Measurements from ENCODE around the gene ZNF503.
A peak's percentile ranks its signal among the peaks of the same experiment; 100 is the strongest.

Gene ZNF503

GRCh38 chr10:75401569-75402485, at the start of gene ZNF503:
ZNF503 (minus strand) TSS chr10:75401764; CDS start chr10:75401419, 345 bp downstream.
- peak; percentile 65 for DNase-seq

GRCh38 chr10:75450644-75451640, 49.4 kb upstream of the ZNF503 start:
- DNase-seq = no peak

- DNase-seq = no peak
Measured at GRCh38 chr10:75450075-75450445, 48.5 kb upstream of the ZNF503 start.

GRCh38 chr10:75449382-75450074, 48.0 kb upstream of the ZNF503 start:
- no peak for DNase-seq

- no peak for DNase-seq
Measured at GRCh38 chr10:75448166-75448565, 46.6 kb upstream of the ZNF503 start.

- DNase-seq = no peak
Measured at GRCh38 chr10:75446508-75446907, 44.9 kb upstream of the ZNF503 start.

- no peak for DNase-seq
Measured at GRCh38 chr10:75444781-75445386, 43.3 kb upstream of the ZNF503 start.

GRCh38 chr10:75443362-75443761, 41.8 kb upstream of the ZNF503 start:
- DNase-seq = no peak

GRCh38 chr10:75441682-75442081, 40.1 kb upstream of the ZNF503 start:
- no peak for DNase-seq

GRCh38 chr10:75441196-75441595, 39.6 kb upstream of the ZNF503 start:
- no peak for DNase-seq

GRCh38 chr10:75440271-75440793, 38.8 kb upstream of the ZNF503 start:
- no peak for DNase-seq

- no peak for DNase-seq
Measured at GRCh38 chr10:75439811-75440210, 38.2 kb upstream of the ZNF503 start.

- DNase-seq = no peak
Measured at GRCh38 chr10:75438275-75438674, 36.7 kb upstream of the ZNF503 start.

GRCh38 chr10:75437693-75438092, 36.1 kb upstream of the ZNF503 start:
- DNase-seq = no peak

- no peak for DNase-seq
Measured at GRCh38 chr10:75436896-75437295, 35.3 kb upstream of the ZNF503 start.

- no peak for DNase-seq
Measured at GRCh38 chr10:75435291-75435690, 33.7 kb upstream of the ZNF503 start.

- no peak for DNase-seq
Measured at GRCh38 chr10:75434291-75434690, 32.7 kb upstream of the ZNF503 start.

GRCh38 chr10:75433216-75433615, 31.7 kb upstream of the ZNF503 start:
- DNase-seq = no peak

- DNase-seq = no peak
Measured at GRCh38 chr10:75432763-75433162, 31.2 kb upstream of the ZNF503 start.

- no peak for DNase-seq
Measured at GRCh38 chr10:75432176-75432575, 30.6 kb upstream of the ZNF503 start.

GRCh38 chr10:75431180-75432111, 29.9 kb upstream of the ZNF503 start, which contains the start of gene LRMDA:
LRMDA (plus strand) TSS chr10:75431624.
- no peak for DNase-seq

All from activated CD4-positive, alpha-beta T cell treated with anti-CD3 and anti-CD28 coated beads, Interleukin-10, Interleukin-2, amounts not matched to agents 100 ng/mL and 50 ng/mL, durations not matched to agents 16 hours and 8 hours (primary cell).